Endodermal cell (in vitro differentiated cells): Measurements from ENCODE around the gene ZNF605. TPM values are rescaled to one million over a fixed set of nuclear protein-coding genes. Genes with fewer than 3 reads are reported as not detected.

ENCODE experiments used
- DNase-seq: peaks from one replicate; pipeline ENCODE4 v3.0.0-alpha.2; 2017
- H3K27ac ChIP-seq: 2 replicates; pipeline ENCODE4 v1.5.1; 2013; ENCODE audit warnings: mild to moderate bottlenecking, low read depth, low read length, moderate library complexity
- H3K27me3 ChIP-seq: 2 replicates; pipeline ENCODE4 v1.6.1; 2013; ENCODE audit warnings: mild to moderate bottlenecking, low read length, moderate library complexity; ENCODE audit not compliant: insufficient read depth, control insufficient read depth, poor library complexity, severe bottlenecking
- H3K36me3 ChIP-seq: 2 replicates; pipeline ENCODE4 v1.7.0; 2013; ENCODE audit warnings: mild to moderate bottlenecking, low read length, moderate library complexity; ENCODE audit not compliant: control insufficient read depth, insufficient read depth
- H3K4me1 ChIP-seq: one replicate; pipeline ENCODE4 v1.7.0; 2013; ENCODE audit warnings: low read length; ENCODE audit not compliant: control insufficient read depth, insufficient read depth
- H3K4me3 ChIP-seq: 2 replicates; pipeline ENCODE4 v1.5.1; 2013; ENCODE audit warnings: mild to moderate bottlenecking, low read length, moderate library complexity
- H3K9ac ChIP-seq: 2 replicates; pipeline ENCODE4 v1.6.1; 2013; ENCODE audit warnings: mild to moderate bottlenecking, low read length, moderate library complexity; ENCODE audit not compliant: poor library complexity, severe bottlenecking; ENCODE audit errors: extremely low read depth
- H3K9me3 ChIP-seq: 2 replicates; pipeline ENCODE4 v1.6.1; 2013; ENCODE audit warnings: mild to moderate bottlenecking, low read length, moderate library complexity; ENCODE audit not compliant: control insufficient read depth
- H3K27ac Mint-ChIP-seq: 2 replicates; pipeline ENCODE4 v1.8.0; 2020; ENCODE audit warnings: mixed read lengths
- H3K27me3 Mint-ChIP-seq: 2 replicates; pipeline ENCODE4 v1.8.0; 2021; ENCODE audit warnings: mild to moderate bottlenecking, mixed read lengths; ENCODE audit not compliant: insufficient read depth
- H3K36me3 Mint-ChIP-seq: 2 replicates; pipeline ENCODE4 v1.8.0; 2020; ENCODE audit warnings: low read depth, mixed read lengths
- H3K4me1 Mint-ChIP-seq: 2 replicates; pipeline ENCODE4 v1.8.0; 2020; ENCODE audit warnings: mixed read lengths
- H3K4me3 Mint-ChIP-seq: 2 replicates; pipeline ENCODE4 v1.8.0; 2020; ENCODE audit warnings: mild to moderate bottlenecking, moderate library complexity, mixed read lengths
- H3K9me3 Mint-ChIP-seq: 2 replicates; pipeline ENCODE4 v1.8.0; 2020; ENCODE audit warnings: mild to moderate bottlenecking, mixed read lengths
- CTCF ChIP-seq: fragments of 200-600 bp; sonication (generic); conservative IDR thresholded peaks from 2 replicates; pipeline ENCODE4 v1.5.0; 2021; ENCODE audit warnings: antibody characterized with exemption, mild to moderate bottlenecking
- WGBS, 2 experiments: methylation state at CpG; one replicate each; pipeline versions ENCODE4 v1.1.5 to v1.1.7; 2013; ENCODE audit warnings: missing lambda C conversion rate in 2 of 2, mixed read lengths in 1 of 2; ENCODE audit not compliant: insufficient coverage in 1 of 2, insufficient read length in 1 of 2; 5-methylcytosine and 5-hydroxymethylcytosine counted together
- total RNA-seq, 2 donors: library from RNA; stranded (reverse); fragmentation: NEBNext Ultra II Directional in 1 of 2; extraction: Animal tissue kit (Norgen Biotek cat#: 25700) in 1 of 2; gene quantifications; 2 replicates in 1 of 2; 3 replicates in 1 of 2; pipeline ENCODE4 v1.2.1, GENCODE V29; 2021

Gene ZNF605
- total RNA-seq, 2 donors from 2014 or later = 12.8 to 25.8 TPM

- Histone ChIP-seq H3K4me1 (no peaks in the 10 kb centered on the region), H3K27me3 (no peaks in the 10 kb centered on the region), H3K4me3 (peak overlapping the region; percentile 92), H3K9me3 (peaks cover 66% of the 10 kb centered on the region), H3K36me3 (peaks cover 5% of the 10 kb centered on the region), H3K27ac (no peak overlapping the region), H3K9ac (no peak overlapping the region)
- peak overlapping the region; percentile 78 for H3K4me3 Mint-ChIP-seq
- peak; percentile 41 for DNase-seq
- peaks cover 26% of the 10 kb centered on the region for H3K36me3 Mint-ChIP-seq
- peaks cover under 1% of the 10 kb centered on the region for H3K27me3 Mint-ChIP-seq
- TF ChIP-seq CTCF = no peak
- WGBS, 2 experiments = 92 to 97% methylated on average over 7 to 13 of the region's 14 CpGs
- peak overlapping the region; percentile 86 for H3K27ac Mint-ChIP-seq
- peaks cover 61% of the 10 kb centered on the region for H3K9me3 Mint-ChIP-seq
- peaks cover 9% of the 10 kb centered on the region for H3K4me1 Mint-ChIP-seq
These were observed 1.5 kb downstream of the ZNF605 start for GRCh38 chr12:132954471-132955048.

- no peaks in the 10 kb centered on the region for H3K27me3 Mint-ChIP-seq
- peaks cover 10% of the 10 kb centered on the region for H3K36me3 ChIP-seq
- peak overlapping the region; percentile 18 for H3K4me3 Mint-ChIP-seq
- H3K36me3 Mint-ChIP-seq = peaks cover 32% of the 10 kb centered on the region
- H3K4me1 ChIP-seq = no peaks in the 10 kb centered on the region
- H3K4me1 Mint-ChIP-seq = peaks cover 9% of the 10 kb centered on the region
- peaks cover 61% of the 10 kb centered on the region for H3K9me3 Mint-ChIP-seq
- H3K9ac ChIP-seq = no peak overlapping the region
- TF ChIP-seq CTCF = no peak
- WGBS, 2 experiments = 84 to 85% methylated on average over 2 to 7 of the region's 7 CpGs
- no peak overlapping the region for H3K27ac ChIP-seq
- peak overlapping the region; percentile 58 for H3K4me3 ChIP-seq
- DNase-seq = peak; percentile 25
- peaks cover 68% of the 10 kb centered on the region for H3K9me3 ChIP-seq
- no peak overlapping the region for H3K27ac Mint-ChIP-seq
- H3K27me3 ChIP-seq = no peaks in the 10 kb centered on the region
These were observed 2.3 kb downstream of the ZNF605 start for GRCh38 chr12:132953771-132954170.

- H3K4me1 ChIP-seq = no peaks in the 10 kb centered on the region
- H3K4me3 ChIP-seq = no peak overlapping the region
- Mint-ChIP-seq H3K4me1 (peaks cover 9% of the 10 kb centered on the region), H3K27ac (no peak overlapping the region), H3K4me3 (no peak overlapping the region), H3K27me3 (no peaks in the 10 kb centered on the region), H3K9me3 (peaks cover 64% of the 10 kb centered on the region), H3K36me3 (peaks cover 39% of the 10 kb centered on the region)
- peaks cover 17% of the 10 kb centered on the region for H3K36me3 ChIP-seq
- no peaks in the 10 kb centered on the region for H3K27me3 ChIP-seq
- 89 to 90% methylated on average over 2 of the region's 2 CpGs for WGBS, 2 experiments
- no peak overlapping the region for H3K9ac ChIP-seq
- TF ChIP-seq CTCF = no peak
- H3K27ac ChIP-seq = no peak overlapping the region
- peaks cover 72% of the 10 kb centered on the region for H3K9me3 ChIP-seq
- DNase-seq = peak; percentile 35
These were observed 3.0 kb downstream of the ZNF605 start for GRCh38 chr12:132953163-132953425.
